Natural killer cell (primary cell): Measurements from ENCODE around the gene SLC25A53. TPM values are rescaled to one million over a fixed set of nuclear protein-coding genes. Genes with fewer than 3 reads are reported as not detected.
A peak's percentile ranks its signal among the peaks of the same experiment; 100 is the strongest.

Source experiments
- ATAC-seq, 3 donors: fragments of 150-1000 bp in 2 of 3; fragments of 200-7000 bp in 1 of 3; cut with Tn5 transposase; 1 replicate in 1 of 3; 2 replicates in 2 of 3; pipeline ENCODE4 v1.10.0; 2021; ENCODE audit warnings: mild to moderate bottlenecking in 2 of 3, moderate library complexity in 2 of 3
- DNase-seq, 2 donors: peaks; one replicate each; pipeline versions ENCODE4 v3.0.0 to v3.0.0-alpha.2; 2013 to 2021; ENCODE audit warnings: mixed read lengths in 1 of 2
- H3K27ac ChIP-seq: one replicate; pipeline ENCODE4 v1.5.1; 2013; ENCODE audit warnings: mild to moderate bottlenecking, low read length
- H3K27me3 ChIP-seq: one replicate; pipeline ENCODE4 v1.6.1; 2013; ENCODE audit warnings: low read length; ENCODE audit not compliant: control insufficient read depth, insufficient read depth
- H3K36me3 ChIP-seq: one replicate; pipeline ENCODE4 v1.6.1; 2013; ENCODE audit warnings: low read length; ENCODE audit not compliant: control insufficient read depth, insufficient read depth
- H3K4me1 ChIP-seq: one replicate; pipeline ENCODE4 v1.6.1; 2013; ENCODE audit warnings: low read length; ENCODE audit not compliant: control insufficient read depth, insufficient read depth
- H3K4me3 ChIP-seq: one replicate; pipeline ENCODE4 v1.5.1; 2013; ENCODE audit warnings: low read length
- H3K9me3 ChIP-seq: one replicate; pipeline ENCODE4 v1.6.1; 2013; ENCODE audit warnings: low read length; ENCODE audit not compliant: control insufficient read depth, insufficient read depth
- H3K27ac Mint-ChIP-seq, 2 donors: one replicate each; pipeline ENCODE4 v1.8.0; 2022; ENCODE audit warnings: mild to moderate bottlenecking in 2 of 2, mixed read lengths in 2 of 2, moderate library complexity in 1 of 2
- H3K27me3 Mint-ChIP-seq, 2 donors: one replicate each; pipeline ENCODE4 v1.8.0; 2022; ENCODE audit warnings: low read depth in 2 of 2, mixed read lengths in 2 of 2
- H3K36me3 Mint-ChIP-seq: one replicate; pipeline ENCODE4 v1.8.0; 2022; ENCODE audit warnings: mixed read lengths
- H3K4me1 Mint-ChIP-seq, 2 donors: one replicate each; pipeline ENCODE4 v1.8.0; 2022; ENCODE audit warnings: mixed read lengths in 2 of 2
- H3K4me3 Mint-ChIP-seq: one replicate; pipeline ENCODE4 v1.8.0; 2022; ENCODE audit warnings: mild to moderate bottlenecking, moderate library complexity, mixed read lengths
- H3K9me3 Mint-ChIP-seq, 2 donors: one replicate each; pipeline ENCODE4 v1.8.0; 2022; ENCODE audit warnings: mixed read lengths in 2 of 2
- CTCF ChIP-seq: fragments of 200-600 bp; IDR thresholded peaks from one replicate; pipeline ENCODE4 v1.8.0; 2022; ENCODE audit warnings: antibody characterized with exemption
- WGBS: methylation state at CpG from one replicate; pipeline ENCODE4 v1.1.7; 2013; ENCODE audit warnings: missing lambda C conversion rate; ENCODE audit not compliant: insufficient coverage; 5-methylcytosine and 5-hydroxymethylcytosine counted together
- intact Hi-C: fragments of 100-400 bp; cut with micrococcal nuclease; formaldehyde crosslinking; loops from one replicate; pipeline ENCODE4 v1.14.2; 2022
- total RNA-seq, 4 donors: library from RNA; stranded (reverse); fragments of 120-200 nt in 1 of 4; gene quantifications; one replicate each; pipeline versions ENCODE4 v1.2.3 to v1.2.4, GENCODE V29; 2013 to 2022

The SLC25A53 gene
- total RNA-seq, 3 donors from 2014 or later (not counting 1 experiment from before 2014, with no cell fraction given): 10.1 to 20.6 (median 12.8) TPM

- 0% methylated on average over 1 of the region's 4 CpGs for WGBS
These were observed 58.5 kb downstream of the SLC25A53 start for GRCh38 chrX:104098151-104098808.

GRCh38 chrX:104085919-104086318 is 70.9 kb downstream of the SLC25A53 start:
- Histone ChIP-seq H3K4me1 (no peaks in the 10 kb centered on the region), H3K36me3 (no peaks in the 10 kb centered on the region), H3K27me3 (peaks cover 2% of the 10 kb centered on the region), H3K9me3 (no peaks in the 10 kb centered on the region), H3K4me3 (no peak overlapping the region), H3K27ac (no peak overlapping the region)
- WGBS: 92% methylated on average over 5 of the region's 7 CpGs
- no peak for TF ChIP-seq CTCF
- ATAC-seq (no peak), DNase-seq (no peak)
- Mint-ChIP-seq H3K27ac (no peak overlapping the region), H3K9me3 (no peaks in the 10 kb centered on the region), H3K36me3 (no peaks in the 10 kb centered on the region), H3K27me3 (peaks cover 8 to 14% of the 10 kb centered on the region in 2 donors), H3K4me1 (no peaks in the 10 kb centered on the region), H3K4me3 (no peak overlapping the region)
- intact Hi-C loops: no loop called here

More at GRCh38 chrX:104098151-104098808, 58.5 kb downstream of the SLC25A53 start:
- intact Hi-C loops: loop anchor here (1.0 kb wide), 2 partner anchors 14 to 38 kb away; partner anchors contain the start of gene ZCCHC18
- Mint-ChIP-seq H3K9me3 (no peaks in the 10 kb centered on the region), H3K27ac (peak overlapping the region in 1 of 2 donors; percentile 76), H3K36me3 (no peaks in the 10 kb centered on the region), H3K27me3 (peaks cover 0 to 15% of the 10 kb centered on the region in 2 donors), H3K4me3 (no peak overlapping the region), H3K4me1 (peaks cover 0 to 4% of the 10 kb centered on the region in 2 donors)
- no peaks in the 10 kb centered on the region for H3K27me3 ChIP-seq
- ATAC-seq (peak; percentile 67 to 88 (median 87)), DNase-seq (peak in 1 of 2 donors; percentile 87)
- H3K36me3 ChIP-seq: no peaks in the 10 kb centered on the region
- no peak overlapping the region for H3K4me3 ChIP-seq
- H3K27ac ChIP-seq: no peak overlapping the region
- H3K4me1 ChIP-seq: no peaks in the 10 kb centered on the region
- no peaks in the 10 kb centered on the region for H3K9me3 ChIP-seq
- TF ChIP-seq CTCF: peak; percentile 42

- Mint-ChIP-seq H3K27ac (no peak overlapping the region), H3K4me3 (no peak overlapping the region), H3K4me1 (no peaks in the 10 kb centered on the region), H3K36me3 (no peaks in the 10 kb centered on the region), H3K9me3 (no peaks in the 10 kb centered on the region), H3K27me3 (peaks cover 8 to 14% of the 10 kb centered on the region in 2 donors)
- Histone ChIP-seq H3K4me3 (no peak overlapping the region), H3K4me1 (no peaks in the 10 kb centered on the region), H3K27me3 (peaks cover 2% of the 10 kb centered on the region), H3K9me3 (no peaks in the 10 kb centered on the region), H3K36me3 (no peaks in the 10 kb centered on the region), H3K27ac (no peak overlapping the region)
- intact Hi-C loops: no loop called here
- DNase-seq (no peak), ATAC-seq (no peak)
- no peak for TF ChIP-seq CTCF
- WGBS: 83% methylated on average over 7 of the region's 7 CpGs
These were observed 71.3 kb downstream of the SLC25A53 start for GRCh38 chrX:104085477-104085876.
